PFSK-1 (cell line): Measurements from ENCODE around the gene ITPR3.

Source experiments
- FOXP2 ChIP-seq: optimal IDR thresholded peaks from 2 replicates; pipeline ENCODE3; 2011; ENCODE audit warnings: borderline replicate concordance, control low read depth, inconsistent platforms; ENCODE audit not compliant: insufficient read depth; ENCODE audit errors: extremely low read length, extremely low read depth
- POLR2AphosphoS5 ChIP-seq: IDR thresholded peaks from 2 replicates; pipeline ENCODE4 v1.6.1; 2012; ENCODE audit warnings: low read depth, mild to moderate bottlenecking, control low read depth, low read length, moderate library complexity
- REST ChIP-seq, 2 experiments: IDR thresholded peaks; 2 replicates each; pipeline versions ENCODE4 v1.6.1 to v1.8.0; 2011 to 2012; ENCODE audit warnings: low read depth in 2 of 2, low read length in 2 of 2, control low read depth in 1 of 2, inconsistent platforms in 1 of 2, mild to moderate bottlenecking in 1 of 2, moderate library complexity in 1 of 2; ENCODE audit not compliant: insufficient read depth in 1 of 2
- SIN3A ChIP-seq: IDR thresholded peaks from 2 replicates; pipeline ENCODE4 v1.6.1; 2012; ENCODE audit warnings: mild to moderate bottlenecking, low read length, moderate library complexity, borderline replicate concordance; ENCODE audit not compliant: insufficient read depth
- TAF1 ChIP-seq: IDR thresholded peaks from 2 replicates; pipeline ENCODE4 v1.6.1; 2012; ENCODE audit warnings: low read length, control low read depth, borderline replicate concordance; ENCODE audit not compliant: insufficient read depth

The ITPR3 gene

GRCh38 chr6:33688451-33689147 lies 67.5 kb downstream of the ITPR3 start:
- TF ChIP-seq POLR2AphosphoS5 = no peak
- TF ChIP-seq TAF1 = no peak

- TF ChIP-seq REST (IDR thresholded peaks at IDR 0.05; ENCODE audit: insufficient read depth in 1 of 2, low read depth in 2 of 2, low read length in 2 of 2) (no peak), TAF1 (no peak), FOXP2 (no peak), SIN3A (no peak)
These were observed 68.0 kb downstream of the ITPR3 start for GRCh38 chr6:33689148-33689494.

GRCh38 chr6:33689879-33690278 lies 68.8 kb downstream of the ITPR3 start:
- TF ChIP-seq TAF1 = no peak
- no peak for TF ChIP-seq SIN3A
- TF ChIP-seq FOXP2 = no peak
- no peak for TF ChIP-seq REST (IDR thresholded peaks at IDR 0.05; ENCODE audit: insufficient read depth in 1 of 2, low read depth in 2 of 2, low read length in 2 of 2)
- TF ChIP-seq POLR2AphosphoS5 = no peak

- TF ChIP-seq POLR2AphosphoS5 (no peak), TAF1 (no peak), FOXP2 (no peak), REST (IDR thresholded peaks at IDR 0.05; ENCODE audit: insufficient read depth in 1 of 2, low read depth in 2 of 2, low read length in 2 of 2) (no peak), SIN3A (no peak)
These were observed 69.6 kb downstream of the ITPR3 start for GRCh38 chr6:33690766-33691165.

GRCh38 chr6:33691456-33692077 lies 70.4 kb downstream of the ITPR3 start:
- TF ChIP-seq POLR2AphosphoS5 (no peak), FOXP2 (no peak), TAF1 (no peak), REST (IDR thresholded peaks at IDR 0.05; ENCODE audit: insufficient read depth in 1 of 2, low read depth in 2 of 2, low read length in 2 of 2) (no peak), SIN3A (no peak)
